GM20000 (cell line): ENCODE measurements around the gene CBX7.

Source experiments
- DNase-seq: peaks from one replicate; pipeline ENCODE4 v3.0.0; 2012; ENCODE audit warnings: low spot score
- TF ChIP-seq, protein P1 (sequence below): IDR thresholded peaks from 2 replicates; pipeline ENCODE4 v1.5.1; 2012; ENCODE audit warnings: mild to moderate bottlenecking, control low read depth; ENCODE audit errors: extremely low read depth, missing control alignments

Gene CBX7

GRCh38 chr22:39084666-39085065 is 67.8 kb downstream of the CBX7 start:
- no peak for DNase-seq
- TF ChIP-seq, protein P1, sequence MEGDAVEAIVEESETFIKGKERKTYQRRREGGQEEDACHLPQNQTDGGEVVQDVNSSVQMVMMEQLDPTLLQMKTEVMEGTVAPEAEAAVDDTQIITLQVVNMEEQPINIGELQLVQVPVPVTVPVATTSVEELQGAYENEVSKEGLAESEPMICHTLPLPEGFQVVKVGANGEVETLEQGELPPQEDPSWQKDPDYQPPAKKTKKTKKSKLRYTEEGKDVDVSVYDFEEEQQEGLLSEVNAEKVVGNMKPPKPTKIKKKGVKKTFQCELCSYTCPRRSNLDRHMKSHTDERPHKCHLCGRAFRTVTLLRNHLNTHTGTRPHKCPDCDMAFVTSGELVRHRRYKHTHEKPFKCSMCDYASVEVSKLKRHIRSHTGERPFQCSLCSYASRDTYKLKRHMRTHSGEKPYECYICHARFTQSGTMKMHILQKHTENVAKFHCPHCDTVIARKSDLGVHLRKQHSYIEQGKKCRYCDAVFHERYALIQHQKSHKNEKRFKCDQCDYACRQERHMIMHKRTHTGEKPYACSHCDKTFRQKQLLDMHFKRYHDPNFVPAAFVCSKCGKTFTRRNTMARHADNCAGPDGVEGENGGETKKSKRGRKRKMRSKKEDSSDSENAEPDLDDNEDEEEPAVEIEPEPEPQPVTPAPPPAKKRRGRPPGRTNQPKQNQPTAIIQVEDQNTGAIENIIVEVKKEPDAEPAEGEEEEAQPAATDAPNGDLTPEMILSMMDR = no peak

DNA sequence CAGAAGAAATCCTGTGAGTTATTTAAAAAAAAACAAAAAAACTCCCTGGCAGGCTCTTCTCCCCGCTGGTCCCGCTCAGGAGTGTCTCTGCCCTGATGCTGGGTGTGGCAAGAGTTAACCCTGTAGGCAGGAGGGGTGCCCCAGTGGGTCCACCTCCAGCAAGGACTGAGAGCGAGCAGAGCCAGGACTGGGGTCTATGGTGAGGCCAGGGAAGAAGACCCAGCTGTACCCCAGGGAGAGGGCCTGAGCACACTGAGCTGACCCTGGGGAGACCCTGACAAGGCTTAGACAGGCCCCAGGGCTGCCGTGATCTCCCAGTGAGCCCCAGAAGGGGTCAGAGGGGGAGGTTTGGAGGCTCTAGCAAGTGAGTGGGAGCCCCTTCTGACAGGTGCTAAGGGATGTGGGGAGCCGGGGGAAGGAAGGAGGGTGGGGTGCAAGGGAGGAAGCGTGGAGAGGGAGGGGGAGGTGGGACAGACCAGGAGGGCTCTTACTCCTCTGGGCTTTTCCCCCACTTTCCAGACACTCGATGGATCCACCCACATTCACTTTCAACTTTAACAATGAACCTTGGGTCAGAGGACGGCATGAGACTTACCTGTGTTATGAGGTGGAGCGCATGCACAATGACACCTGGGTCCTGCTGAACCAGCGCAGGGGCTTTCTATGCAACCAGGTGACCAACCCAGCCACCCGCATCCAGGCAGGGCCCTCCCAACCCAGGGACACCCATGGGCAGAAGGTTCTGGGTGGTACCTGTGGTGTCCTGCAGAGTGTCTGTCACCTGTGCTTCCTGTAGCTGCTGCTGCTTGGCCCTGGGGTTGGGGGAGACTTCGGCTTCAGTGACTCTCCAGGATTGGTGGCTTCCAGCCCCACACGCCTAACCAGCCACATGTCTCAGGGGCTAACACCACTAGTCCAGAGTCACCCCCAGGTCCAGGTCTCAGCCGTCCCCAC is 69.0 kb downstream of the CBX7 start:
- DNase-seq = no peak
- TF ChIP-seq, protein P1 = no peak

- DNase-seq = no peak
- TF ChIP-seq, protein P1 = no peak
These were observed 70.9 kb downstream of the CBX7 start for GRCh38 chr22:39081598-39081997.

GRCh38 chr22:39081016-39081415 is 71.5 kb downstream of the CBX7 start:
- TF ChIP-seq, protein P1 = no peak
- DNase-seq = no peak
